GM12878 (cell line): ENCODE results near the gene CSH2. TPM values are rescaled to one million over a fixed set of nuclear protein-coding genes. Genes with fewer than 3 reads are reported as not detected.

Experiments used
- ATF3 ChIP-seq: IDR thresholded peaks from 2 replicates; pipeline ENCODE4 v1.6.1; 2011; ENCODE audit warnings: low read depth, mild to moderate bottlenecking, low read length, moderate library complexity, borderline replicate concordance; ENCODE audit errors: extremely low read depth
- ATF7 ChIP-seq: fragments of 450-650 bp; IDR thresholded peaks from 2 replicates; pipeline ENCODE4 v1.6.1; 2016; ENCODE audit warnings: low read depth, mild to moderate bottlenecking
- CEBPB ChIP-seq, 2 experiments: fragments of 150-350 bp in 1 of 2; IDR thresholded peaks; 2 replicates each; pipeline ENCODE4 v1.6.1; 2012 to 2014; ENCODE audit warnings: low read depth in 2 of 2, low read length in 2 of 2, borderline replicate concordance in 1 of 2, inconsistent platforms in 1 of 2
- E2F4 ChIP-seq: IDR thresholded peaks from 2 replicates; pipeline ENCODE4 v1.6.1; 2012; ENCODE audit warnings: low read depth, low read length, improper control_type of control experiment
- EGR1 ChIP-seq, 2 experiments: IDR thresholded peaks; 1 replicate in 1 of 2; 2 replicates in 1 of 2; pipeline ENCODE4 v1.6.1; 2011 to 2012; ENCODE audit warnings: low read depth in 2 of 2, low read length in 2 of 2, borderline replicate concordance in 1 of 2, mild to moderate bottlenecking in 1 of 2, moderate library complexity in 1 of 2
- GABPA ChIP-seq: IDR thresholded peaks from 2 replicates; pipeline ENCODE4 v1.6.1; 2014; ENCODE audit warnings: antibody characterized with exemption, low read depth, mild to moderate bottlenecking, inconsistent platforms
- GATAD2B ChIP-seq: fragments of 450-650 bp; conservative IDR thresholded peaks from 2 replicates; pipeline ENCODE4 v1.6.1; 2017; ENCODE audit warnings: low read depth, mild to moderate bottlenecking, moderate library complexity
- HDGF ChIP-seq: fragments of 450-650 bp; IDR thresholded peaks from 2 replicates; pipeline ENCODE4 v1.6.1; 2016; ENCODE audit warnings: antibody characterized with exemption
- JUND ChIP-seq: IDR thresholded peaks from 2 replicates; pipeline ENCODE4 v1.6.1; 2012; ENCODE audit warnings: low read depth, mild to moderate bottlenecking, low read length, improper control_type of control experiment, moderate library complexity
- LARP7 ChIP-seq: fragments of 450-650 bp; IDR thresholded peaks from 2 replicates; pipeline ENCODE4 v1.6.1; 2017; ENCODE audit warnings: mild to moderate bottlenecking
- MEF2A ChIP-seq: IDR thresholded peaks from 2 replicates; pipeline ENCODE4 v1.6.1; 2011; ENCODE audit warnings: low read depth, mild to moderate bottlenecking, low read length, moderate library complexity; ENCODE audit not compliant: insufficient read depth
- MLLT1 ChIP-seq: fragments of 450-650 bp; IDR thresholded peaks from 2 replicates; pipeline ENCODE4 v1.6.1; 2016; ENCODE audit warnings: mild to moderate bottlenecking
- MTA3 ChIP-seq: IDR thresholded peaks from 2 replicates; pipeline ENCODE4 v1.6.1; 2012; ENCODE audit warnings: low read length, inconsistent platforms, borderline replicate concordance
- NBN ChIP-seq: fragments of 450-650 bp; IDR thresholded peaks from 2 replicates; pipeline ENCODE4 v1.6.1; 2016
- NRF1 ChIP-seq: conservative IDR thresholded peaks from 2 replicates; pipeline ENCODE4 v1.6.1; 2011; ENCODE audit warnings: mild to moderate bottlenecking, low read depth, low read length, improper control_type of control experiment
- POLR2A ChIP-seq: IDR thresholded peaks from 2 replicates; pipeline ENCODE4 v1.6.1; 2011; ENCODE audit warnings: low read depth, mild to moderate bottlenecking, low read length
- POU2F2 ChIP-seq: IDR thresholded peaks from 3 replicates; pipeline ENCODE4 v1.6.1; 2011; ENCODE audit warnings: low read depth, mild to moderate bottlenecking, low read length, borderline replicate concordance
- RCOR1 ChIP-seq: conservative IDR thresholded peaks from 2 replicates; pipeline ENCODE4 v1.6.1; 2012; ENCODE audit warnings: low read depth, low read length, improper control_type of control experiment
- RELA ChIP-seq: fragments of 450-650 bp; IDR thresholded peaks from 2 replicates; pipeline ENCODE4 v1.8.0; 2014; ENCODE audit warnings: borderline replicate concordance; ENCODE audit not compliant: partially characterized antibody
- SKIL ChIP-seq: fragments of 450-650 bp; IDR thresholded peaks from 2 replicates; pipeline ENCODE4 v1.6.1; 2017; ENCODE audit warnings: mild to moderate bottlenecking, low read depth, inconsistent platforms; ENCODE audit not compliant: poor library complexity, severe bottlenecking
- SP1 ChIP-seq: IDR thresholded peaks from one replicate; pipeline ENCODE4 v1.6.1; 2011; ENCODE audit warnings: low read depth, low read length
- USF1 ChIP-seq: IDR thresholded peaks from 2 replicates; pipeline ENCODE4 v1.6.1; 2011; ENCODE audit warnings: borderline replicate concordance, low read depth, mild to moderate bottlenecking, moderate library complexity, mixed read lengths, low read length; ENCODE audit not compliant: insufficient read depth; ENCODE audit errors: extremely low read length
- YBX1 ChIP-seq: fragments of 450-650 bp; IDR thresholded peaks from 2 replicates; pipeline ENCODE4 v1.6.1; 2016; ENCODE audit warnings: antibody characterized with exemption
- ZZZ3 ChIP-seq: IDR thresholded peaks from 2 replicates; pipeline ENCODE4 v1.6.1; 2011; ENCODE audit warnings: low read depth; ENCODE audit not compliant: control insufficient read depth, insufficient read length
- polyA plus RNA-seq, 11 experiments: library from polyadenylated mRNA; depleted of rRNA in 4 of 11; unstranded in 6 of 11; stranded (reverse) in 5 of 11; fragments of >200 nt; fragmentation: Nextera tagmentation in 4 of 11; fragmentation: Illumina TruSeq in 1 of 11; extraction: Ambion mirVana in 4 of 11; extraction: Trizol in 1 of 11; gene quantifications; 1 replicate in 1 of 11; 2 replicates in 10 of 11; pipeline versions ENCODE4 v1.2.1 to v1.2.3, GENCODE V29; 2011 to 2016; ENCODE audit warnings: inconsistent platforms in 2 of 11, missing spikeins in 2 of 11, low read depth in 1 of 11
- total RNA-seq, 4 experiments: library from RNA; depleted of rRNA in 3 of 4; stranded (reverse); fragments of >200 nt in 3 of 4; fragmentation: Illumina TruSeq in 1 of 4; extraction: Trizol in 1 of 4; gene quantifications; 2 replicates each; pipeline versions ENCODE4 v1.2.1 to v1.2.3, GENCODE V29; 2013 to 2021

Gene CSH2
- total and polyA plus RNA-seq, 10 of the 15 experiments (the other 5 are each of a cell fraction or from before 2014, with no cell fraction given), result not detected

GRCh38 chr17:63848834-63849689 is 24.4 kb downstream of the CSH2 start (continued):
- TF ChIP-seq SKIL, result peak; percentile 91
- no peak for TF ChIP-seq MTA3
- 0 out of 2 replicates have a peak, but pooled peaks have one; percentile 36 for TF ChIP-seq POLR2A
- TF ChIP-seq SP1, result peak; percentile 64
- 0 out of 2 replicates have a peak, but pooled peaks have one; percentile 8 for TF ChIP-seq ATF3
- TF ChIP-seq ATF7, result peak; percentile 99
- no peak; the same call in 1 of the 2 replicates for TF ChIP-seq HDGF
- TF ChIP-seq POU2F2, result peak; percentile 48; the same call in 1 of the 3 replicates
- no peak for TF ChIP-seq MEF2A
- peak; percentile 24 for TF ChIP-seq RELA
- no peak for TF ChIP-seq YBX1
- no peak; the same call in 1 of the 2 replicates for TF ChIP-seq LARP7
- peak; percentile 97 for TF ChIP-seq JUND
- TF ChIP-seq EGR1 (IDR thresholded peaks at IDR 0.05; ENCODE audit: borderline replicate concordance in 1 of 2, low read depth in 2 of 2, low read length in 2 of 2), result peak in 1 of 2 experiments; percentile 50; a peak in 1 of 3 replicates
- TF ChIP-seq NBN, result peak; percentile 97
- TF ChIP-seq USF1, result peak; percentile 89
- peak; percentile 21; the same call in 1 of the 2 replicates for TF ChIP-seq GATAD2B
- TF ChIP-seq E2F4, result peak; percentile 63
- no peak for TF ChIP-seq RCOR1
- peak in 1 of 2 experiments; percentile 77; a peak in 1 of 4 replicates for TF ChIP-seq CEBPB (IDR thresholded peaks at IDR 0.05; ENCODE audit: borderline replicate concordance in 1 of 2, low read depth in 2 of 2, low read length in 2 of 2)
- no peak for TF ChIP-seq ZZZ3
- peak; percentile 88 for TF ChIP-seq MLLT1
- TF ChIP-seq GABPA, result no peak
- TF ChIP-seq NRF1, result no peak
